CD4-positive, alpha-beta T cell (primary cell): ENCODE measurements around the gene BEND5. TPM values are rescaled to one million over a fixed set of nuclear protein-coding genes. Genes with fewer than 3 reads are reported as not detected.

Experiments used
- ATAC-seq: fragments of 200-7000 bp; cut with Tn5 transposase; one replicate; pipeline ENCODE4 v1.10.0; 2022; ENCODE audit warnings: mild to moderate bottlenecking; ENCODE audit not compliant: poor library complexity
- CTCF ChIA-PET: fragments of 350-600 bp; sonication (Branson Sonifier 250); formaldehyde crosslinking; loops from one replicate; lab custom pipeline; 2021; ENCODE audit warnings: antibody characterized with exemption, inconsistent platforms; lab: Charles Lee
- POLR2A ChIA-PET: fragments of 350-600 bp; sonication (Branson Sonifier 250); formaldehyde crosslinking; loops from one replicate; lab custom pipeline; 2021; ENCODE audit warnings: antibody characterized with exemption, inconsistent platforms; lab: Charles Lee
- DNase-seq, 14 experiments: peaks; one replicate each; pipeline ENCODE4 v3.0.0-alpha.2; 2013 to 2020; ENCODE audit warnings: mixed read lengths in 2 of 14
- H3K27ac ChIP-seq, 2 donors: one replicate each; pipeline versions ENCODE4 v1.5.1 to v1.7.0; 2013; ENCODE audit warnings: low read length in 2 of 2, low read depth in 1 of 2, mild to moderate bottlenecking in 1 of 2
- H3K27me3 ChIP-seq, 2 experiments: 1 replicate in 1 of 2; 2 replicates in 1 of 2; pipeline versions ENCODE4 v1.6.1 to v1.7.0; 2013; ENCODE audit warnings: low read length in 2 of 2, control low read depth in 1 of 2, mild to moderate bottlenecking in 1 of 2, moderate library complexity in 1 of 2; ENCODE audit not compliant: insufficient read depth in 2 of 2, control insufficient read depth in 1 of 2
- H3K36me3 ChIP-seq: one replicate; pipeline ENCODE4 v1.6.1; 2013; ENCODE audit warnings: low read length, control low read depth; ENCODE audit not compliant: insufficient read depth
- H3K4me1 ChIP-seq: one replicate; pipeline ENCODE4 v1.6.1; 2013; ENCODE audit warnings: low read length, control low read depth; ENCODE audit not compliant: insufficient read depth
- H3K4me3 ChIP-seq: one replicate; pipeline ENCODE4 v1.5.1; 2013; ENCODE audit warnings: mild to moderate bottlenecking, low read length, moderate library complexity
- H3K9me3 ChIP-seq, 2 experiments: 1 replicate in 1 of 2; 2 replicates in 1 of 2; pipeline versions ENCODE4 v1.6.1 to v1.7.0; 2013; ENCODE audit warnings: low read length in 2 of 2, mild to moderate bottlenecking in 2 of 2, control low read depth in 1 of 2, moderate library complexity in 1 of 2; ENCODE audit not compliant: control insufficient read depth in 1 of 2, insufficient read depth in 1 of 2
- H3K27ac Mint-ChIP-seq: one replicate; pipeline ENCODE4 v1.8.0; 2020; ENCODE audit warnings: mixed read lengths
- H3K27me3 Mint-ChIP-seq: one replicate; pipeline ENCODE4 v1.8.0; 2021; ENCODE audit warnings: mixed read lengths
- H3K36me3 Mint-ChIP-seq: one replicate; pipeline ENCODE4 v1.8.0; 2021; ENCODE audit warnings: low read depth, mixed read lengths
- H3K4me1 Mint-ChIP-seq: one replicate; pipeline ENCODE4 v1.8.0; 2021; ENCODE audit warnings: low read depth, mixed read lengths
- H3K4me3 Mint-ChIP-seq: one replicate; pipeline ENCODE4 v1.8.0; 2020; ENCODE audit warnings: mild to moderate bottlenecking, mixed read lengths
- H3K9me3 Mint-ChIP-seq: one replicate; pipeline ENCODE4 v1.8.0; 2020; ENCODE audit warnings: mixed read lengths
- intact Hi-C, 2 experiments: fragments of 100-400 bp; cut with DNase I in 1 of 2; cut with micrococcal nuclease in 1 of 2; formaldehyde crosslinking; loops; one replicate each; pipeline versions ENCODE4 v1.15.1 to v1.9.0; 2023 to 2025; cut with DNase I, micrococcal nuclease
- total RNA-seq, 174 experiments: library from RNA in 2 of 174; stranded (reverse) in 2 of 174; gene quantifications; one replicate each; pipeline ENCODE4 v1.2.3 and lab custom pipeline; 2021 to 2026
- TF ChIP-seq, protein P1 (sequence below): fragments of 200-600 bp; IDR thresholded peaks from one replicate; pipeline ENCODE4 v1.8.0; 2022; ENCODE audit warnings: antibody characterized with exemption, mild to moderate bottlenecking

The BEND5 gene
- total RNA-seq, 2 experiments from 2014 or later: 5.6 to 5.7 TPM

- Mint-ChIP-seq H3K36me3 (no peaks in the 10 kb centered on the region), H3K9me3 (no peaks in the 10 kb centered on the region), H3K27me3 (peaks cover 11% of the 10 kb centered on the region), H3K4me1 (no peaks in the 10 kb centered on the region), H3K27ac (no peak overlapping the region), H3K4me3 (no peak overlapping the region)
- POLR2A ChIA-PET: no interaction called here
- Histone ChIP-seq H3K4me1 (no peaks in the 10 kb centered on the region), H3K4me3 (no peak overlapping the region), H3K27me3 (no peaks in the 10 kb centered on the region), H3K36me3 (no peaks in the 10 kb centered on the region), H3K27ac (no peak overlapping the region), H3K9me3 (no peaks in the 10 kb centered on the region)
- DNase-seq: peak in 4 of 14 experiments; percentile 0 to 24 (median 11)
- CTCF ChIA-PET: no interaction called here
- intact Hi-C loops: loop anchor here in 1 of 2 experiments (5.0 kb wide), 1 partner anchor 140 kb away; no protein-coding TSS in a partner anchor
- no peak for ATAC-seq
- TF ChIP-seq, protein P1, sequence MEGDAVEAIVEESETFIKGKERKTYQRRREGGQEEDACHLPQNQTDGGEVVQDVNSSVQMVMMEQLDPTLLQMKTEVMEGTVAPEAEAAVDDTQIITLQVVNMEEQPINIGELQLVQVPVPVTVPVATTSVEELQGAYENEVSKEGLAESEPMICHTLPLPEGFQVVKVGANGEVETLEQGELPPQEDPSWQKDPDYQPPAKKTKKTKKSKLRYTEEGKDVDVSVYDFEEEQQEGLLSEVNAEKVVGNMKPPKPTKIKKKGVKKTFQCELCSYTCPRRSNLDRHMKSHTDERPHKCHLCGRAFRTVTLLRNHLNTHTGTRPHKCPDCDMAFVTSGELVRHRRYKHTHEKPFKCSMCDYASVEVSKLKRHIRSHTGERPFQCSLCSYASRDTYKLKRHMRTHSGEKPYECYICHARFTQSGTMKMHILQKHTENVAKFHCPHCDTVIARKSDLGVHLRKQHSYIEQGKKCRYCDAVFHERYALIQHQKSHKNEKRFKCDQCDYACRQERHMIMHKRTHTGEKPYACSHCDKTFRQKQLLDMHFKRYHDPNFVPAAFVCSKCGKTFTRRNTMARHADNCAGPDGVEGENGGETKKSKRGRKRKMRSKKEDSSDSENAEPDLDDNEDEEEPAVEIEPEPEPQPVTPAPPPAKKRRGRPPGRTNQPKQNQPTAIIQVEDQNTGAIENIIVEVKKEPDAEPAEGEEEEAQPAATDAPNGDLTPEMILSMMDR: no peak
Measured at GRCh38 chr1:48817505-48818114, 40.9 kb upstream of the BEND5 start.

DNA sequence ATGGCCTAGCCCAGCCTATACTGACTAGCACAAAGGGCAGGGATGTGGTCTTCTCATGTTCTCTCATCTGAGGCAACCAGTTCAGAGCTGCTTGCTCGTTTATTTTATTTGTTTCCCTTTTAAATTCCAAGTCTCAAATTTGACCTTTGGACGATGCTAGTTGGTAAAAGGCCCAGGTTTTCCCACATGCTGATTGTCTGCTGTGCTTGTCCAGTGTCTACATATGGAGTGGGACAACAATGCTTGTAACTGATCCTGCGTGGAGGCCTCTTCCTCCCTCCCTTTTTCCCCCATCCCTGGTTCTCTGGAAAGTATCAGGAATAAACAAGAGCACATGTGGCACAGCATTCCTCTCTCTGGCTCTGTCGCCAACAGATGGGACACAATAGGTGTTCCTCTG lies 34.0 kb upstream of the BEND5 start:
- H3K27ac Mint-ChIP-seq: no peak overlapping the region
- no peaks in the 10 kb centered on the region for H3K9me3 Mint-ChIP-seq
- Histone ChIP-seq H3K27me3 (no peaks in the 10 kb centered on the region), H3K4me3 (no peak overlapping the region), H3K9me3 (no peaks in the 10 kb centered on the region), H3K27ac (no peak overlapping the region), H3K36me3 (no peaks in the 10 kb centered on the region), H3K4me1 (no peaks in the 10 kb centered on the region)
- intact Hi-C loops: no loop called here
- ATAC-seq (no peak), DNase-seq (no peak)
- no peak overlapping the region for H3K4me3 Mint-ChIP-seq
- peaks cover 3% of the 10 kb centered on the region for H3K27me3 Mint-ChIP-seq
- no peaks in the 10 kb centered on the region for H3K4me1 Mint-ChIP-seq
- CTCF ChIA-PET: no interaction called here
- TF ChIP-seq, protein P1: no peak
- POLR2A ChIA-PET: no interaction called here
- no peaks in the 10 kb centered on the region for H3K36me3 Mint-ChIP-seq

- TF ChIP-seq, protein P1: no peak
- Mint-ChIP-seq H3K36me3 (no peaks in the 10 kb centered on the region), H3K27ac (no peak overlapping the region)
Measured at GRCh38 chr1:48808496-48808895, 31.8 kb upstream of the BEND5 start.

More at GRCh38 chr1:48808496-48808895, 31.8 kb upstream of the BEND5 start:
- no peaks in the 10 kb centered on the region for H3K9me3 ChIP-seq
- no peaks in the 10 kb centered on the region for H3K4me1 ChIP-seq
- Mint-ChIP-seq H3K9me3 (no peaks in the 10 kb centered on the region), H3K4me1 (no peaks in the 10 kb centered on the region), H3K27me3 (peaks cover 3% of the 10 kb centered on the region), H3K4me3 (no peak overlapping the region)
- H3K4me3 ChIP-seq: no peak overlapping the region
- intact Hi-C loops: no loop called here
- ChIA-PET CTCF (no interaction called here), POLR2A (no interaction called here)
- no peak overlapping the region for H3K27ac ChIP-seq
- DNase-seq (no peak), ATAC-seq (no peak)
- H3K27me3 ChIP-seq: no peaks in the 10 kb centered on the region
- H3K36me3 ChIP-seq: no peaks in the 10 kb centered on the region
